HG03103 (cell line): Measurements from ENCODE around the gene TAS2R50.

ENCODE experiments used
- ATAC-seq: cut with Tn5 transposase; IDR thresholded peaks from one replicate; pipeline ENCODE4 v1.9.1; 2021; ENCODE audit warnings: low read depth; ENCODE audit not compliant: unreplicated experiment

Gene TAS2R50

DNA sequence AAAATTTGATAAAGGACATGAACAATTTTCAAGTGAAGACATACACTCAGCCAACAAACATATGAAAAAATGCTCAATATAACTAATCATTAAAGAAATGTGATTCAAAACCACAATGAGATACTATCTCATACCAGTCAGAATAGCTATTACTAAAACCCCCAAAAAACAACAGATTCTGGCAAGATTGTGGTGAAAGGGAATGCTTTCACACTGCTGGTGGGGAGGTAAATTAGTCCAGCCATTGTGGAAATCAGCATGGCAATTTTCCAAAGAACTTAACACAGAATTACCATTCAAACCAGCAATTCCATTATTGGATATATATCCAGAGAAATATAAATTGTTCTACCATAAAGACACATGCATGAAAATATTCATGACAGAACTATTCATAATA lies 29.0 kb downstream of the TAS2R50 start:
- no peak for ATAC-seq

DNA sequence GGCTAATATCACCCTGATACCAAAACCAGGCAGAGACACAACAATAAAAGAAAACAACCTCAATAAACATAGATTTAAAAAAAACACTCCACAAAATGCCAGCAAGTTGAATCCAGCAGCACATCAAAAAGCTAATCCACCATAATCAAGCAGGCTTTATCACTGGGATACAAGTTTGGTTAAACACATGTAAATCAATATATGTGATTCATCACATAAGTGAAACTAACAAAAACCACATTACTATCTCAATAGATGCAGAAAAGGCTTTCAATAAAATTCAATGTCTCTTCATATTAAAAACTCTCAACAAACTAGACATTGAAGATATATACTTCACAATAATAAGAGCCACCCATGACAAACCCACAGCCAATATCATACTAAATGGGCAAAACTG lies 30.6 kb downstream of the TAS2R50 start:
- no peak for ATAC-seq

DNA sequence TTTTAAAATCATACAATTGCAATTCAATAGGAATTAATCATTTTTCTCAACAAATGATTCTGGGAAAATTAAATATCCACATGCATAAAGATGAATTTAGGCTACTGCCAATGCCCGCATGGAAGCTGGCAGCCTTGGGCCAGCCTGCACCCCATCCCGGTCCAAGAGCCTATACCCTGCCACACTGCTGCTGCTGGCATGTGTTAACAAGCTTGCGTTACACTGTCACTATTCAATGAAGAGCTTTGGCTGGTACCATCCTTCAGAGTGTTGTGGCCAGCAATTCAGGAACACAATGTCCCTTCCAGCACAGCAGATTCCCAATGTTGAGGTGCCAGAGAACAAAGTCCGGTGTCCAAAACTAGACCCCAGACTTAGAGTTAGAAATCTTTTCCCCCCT lies 34.1 kb downstream of the TAS2R50 start:
- ATAC-seq = no peak

DNA sequence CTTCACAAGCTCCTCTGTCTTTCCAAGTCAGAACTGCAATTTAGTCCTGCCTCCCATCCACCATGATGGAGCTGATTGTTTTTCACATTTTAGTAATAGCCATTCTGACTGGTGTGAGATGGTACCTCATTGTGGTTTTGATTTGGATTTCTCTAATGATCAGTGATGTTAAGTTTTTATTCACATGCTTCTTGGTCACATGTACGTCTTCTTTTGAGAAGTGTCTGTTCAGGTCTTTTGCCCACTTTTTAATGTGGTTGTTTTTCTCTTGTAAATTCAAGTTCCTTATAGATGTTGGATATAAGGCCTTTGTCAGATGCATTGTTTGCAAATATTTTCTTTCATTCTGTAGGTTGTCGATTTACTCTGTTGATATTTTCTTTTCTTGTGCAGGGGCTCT lies 43.5 kb downstream of the TAS2R50 start:
- ATAC-seq = no peak

DNA sequence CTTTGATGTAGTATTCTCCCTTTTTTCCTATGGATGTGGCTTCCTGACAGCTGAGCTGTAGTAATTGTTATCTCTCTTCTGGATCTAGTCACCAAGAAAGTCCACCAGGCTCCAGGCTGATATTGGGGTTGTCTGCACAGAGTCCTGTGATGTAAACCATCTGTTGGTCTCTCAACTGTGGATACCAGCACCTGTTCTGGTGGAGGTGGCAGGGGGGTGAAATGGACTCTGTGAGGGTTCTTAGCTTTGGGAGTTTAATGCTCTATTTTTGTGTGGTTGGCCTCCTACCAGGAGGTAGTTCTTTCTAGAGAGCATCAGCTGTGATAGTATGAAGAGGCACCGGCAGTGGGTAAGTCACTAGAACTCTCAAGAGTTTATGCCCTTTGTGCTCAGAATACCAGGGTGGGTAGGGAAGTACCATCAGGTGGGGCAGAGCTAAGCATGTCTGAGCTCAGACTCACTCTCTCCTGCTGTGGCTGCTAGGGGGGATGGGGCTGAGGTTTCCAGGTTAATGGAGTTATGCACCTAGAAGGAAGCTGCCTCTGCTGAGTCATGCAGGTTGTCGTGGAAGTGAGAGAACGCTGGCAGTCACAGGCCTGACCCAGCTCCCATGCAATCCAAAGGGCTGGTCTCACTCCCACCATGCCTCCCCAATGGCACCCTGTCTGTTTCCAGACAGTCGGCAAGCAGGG lies 44.6 kb downstream of the TAS2R50 start:
- ATAC-seq = no peak

DNA sequence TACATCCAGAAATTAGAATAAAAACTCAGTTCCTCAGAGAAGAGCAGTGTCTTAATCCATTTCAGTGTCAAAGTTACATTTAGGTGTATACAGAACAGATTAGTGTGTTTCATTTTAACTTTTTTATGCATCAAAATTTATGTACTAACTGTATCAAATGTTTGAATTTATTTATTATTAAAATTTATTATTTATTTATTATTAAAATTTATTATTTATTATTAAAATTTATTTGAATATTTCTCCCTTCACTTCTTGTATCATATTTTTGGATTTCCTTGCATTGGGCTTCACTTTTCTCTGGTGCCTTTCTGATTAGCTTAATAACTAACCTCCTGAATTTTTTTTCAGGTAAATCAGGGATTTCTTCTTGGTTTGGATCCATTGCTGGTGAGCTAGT lies 45.3 kb downstream of the TAS2R50 start:
- no peak for ATAC-seq

DNA sequence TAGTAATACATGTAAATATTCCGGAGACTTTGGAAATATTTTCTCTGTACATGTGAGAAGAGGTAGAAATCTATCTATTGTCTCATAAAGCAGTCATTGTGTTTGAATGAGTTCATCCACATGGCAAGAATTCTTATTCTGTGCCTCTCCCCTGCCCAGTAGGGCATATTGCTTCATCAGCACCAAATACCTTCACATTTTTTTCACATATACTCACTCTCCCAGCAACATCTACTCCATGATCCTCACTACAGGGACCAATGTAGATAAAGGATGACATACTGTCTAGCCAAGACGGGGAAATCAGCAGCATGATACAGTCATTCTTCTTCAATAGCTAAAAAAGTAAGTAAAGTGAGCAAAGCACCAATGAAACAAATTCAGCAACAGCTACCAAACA lies 46.3 kb downstream of the TAS2R50 start:
- ATAC-seq = no peak

DNA sequence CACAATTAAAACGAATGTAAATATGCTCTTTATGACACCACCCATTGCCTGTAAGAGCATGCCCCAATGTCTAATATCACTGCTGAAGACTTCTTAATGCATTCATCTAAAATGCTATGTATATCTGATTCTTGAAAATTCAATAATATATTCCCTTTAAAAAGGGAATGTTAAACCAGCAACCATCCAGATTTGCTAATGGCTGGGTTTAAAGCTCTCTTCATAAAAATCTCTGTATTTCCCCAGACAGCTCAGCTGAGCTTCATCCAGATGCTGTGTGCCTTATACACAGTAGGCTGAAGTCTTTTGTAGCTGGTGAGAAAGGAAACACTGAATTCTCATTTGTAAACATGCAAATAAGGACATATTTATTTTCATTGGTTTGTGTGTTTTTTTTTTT lies 47.5 kb downstream of the TAS2R50 start, which contains the start of gene TAS2R14:
Gene TAS2R14 (minus strand): TSS at position 101 of the 400 bp plus-strand sequence. CDS start 56 bp downstream, at position 45.
- ATAC-seq = no peak

DNA sequence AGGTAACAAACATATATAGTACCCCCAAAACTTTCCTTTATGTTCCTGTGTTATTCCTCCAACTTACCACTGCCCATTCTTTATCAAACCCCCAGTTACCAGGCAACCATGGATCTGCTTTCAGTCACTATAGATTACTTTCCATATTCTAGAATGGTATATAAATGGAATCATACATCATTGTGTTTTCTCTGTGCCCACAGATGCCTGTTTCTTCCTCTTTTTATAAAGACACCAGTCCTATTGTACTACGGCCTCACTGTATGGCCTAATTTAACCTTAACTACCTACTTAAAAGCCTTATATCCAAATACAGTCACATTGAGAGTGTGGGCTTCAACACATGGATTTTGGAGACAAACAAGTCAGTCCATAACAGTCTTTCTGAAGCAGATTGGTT lies 50.2 kb downstream of the TAS2R50 start:
- no peak for ATAC-seq
